HUES64 (cell line): Measurements from ENCODE around the gene APBB3.

ENCODE experiments used
- H3K27ac ChIP-seq: 2 replicates; pipeline ENCODE4 v1.7.0; 2013; ENCODE audit warnings: low read depth, low read length, inconsistent platforms
- H3K27me3 ChIP-seq: 2 replicates; pipeline ENCODE4 v1.6.1; 2013; ENCODE audit warnings: mild to moderate bottlenecking, low read length; ENCODE audit not compliant: insufficient read depth
- H3K36me3 ChIP-seq: 2 replicates; pipeline ENCODE4 v1.6.1; 2013; ENCODE audit warnings: mild to moderate bottlenecking, low read length; ENCODE audit not compliant: insufficient read depth
- H3K4me1 ChIP-seq: 2 replicates; pipeline ENCODE4 v1.6.1; 2013; ENCODE audit warnings: mild to moderate bottlenecking, low read length, moderate library complexity; ENCODE audit not compliant: insufficient read depth
- H3K4me3 ChIP-seq: 2 replicates; pipeline ENCODE4 v1.5.1; 2013; ENCODE audit warnings: mild to moderate bottlenecking, low read length, moderate library complexity
- H3K9ac ChIP-seq: 2 replicates; pipeline ENCODE4 v1.6.1; 2013; ENCODE audit warnings: mild to moderate bottlenecking, low read depth, low read length
- H3K9me3 ChIP-seq: 2 replicates; pipeline ENCODE4 v1.6.1; 2013; ENCODE audit warnings: low read depth, low read length; ENCODE audit not compliant: insufficient read depth
- whole genome bisulfite sequencing: fragments of 150-250, 120-280 bp; methylation state at CpG from one replicate; pipeline ENCODE4 v1.1.7; 2013; ENCODE audit warnings: missing lambda C conversion rate; 5-methylcytosine and 5-hydroxymethylcytosine counted together

Gene APBB3

GRCh38 chr5:140542972-140543371 is 21.4 kb downstream of the APBB3 start:
- WGBS = 94% methylated on average over 5 of the region's 5 CpGs
- no peaks in the 10 kb centered on the region; the same call in 1 of the 2 replicates for H3K4me1 ChIP-seq
- H3K36me3 ChIP-seq = peaks cover 64% of the 10 kb centered on the region

GRCh38 chr5:140540227-140540626 is 24.2 kb downstream of the APBB3 start:
- H3K4me1 ChIP-seq = no peaks in the 10 kb centered on the region
- H3K4me3 ChIP-seq = no peak overlapping the region
- no peaks in the 10 kb centered on the region for H3K27me3 ChIP-seq
- WGBS = 86% methylated on average over 1 of the region's 1 CpG
- no peaks in the 10 kb centered on the region for H3K9me3 ChIP-seq
- H3K36me3 ChIP-seq = peaks cover 90% of the 10 kb centered on the region
- no peak overlapping the region for H3K9ac ChIP-seq
- no peak overlapping the region for H3K27ac ChIP-seq

More at GRCh38 chr5:140542972-140543371, 21.4 kb downstream of the APBB3 start:
- Histone ChIP-seq H3K9ac (no peak overlapping the region), H3K9me3 (no peaks in the 10 kb centered on the region), H3K27ac (no peak overlapping the region), H3K27me3 (no peaks in the 10 kb centered on the region), H3K4me3 (no peak overlapping the region)

GRCh38 chr5:140524003-140524402 is 40.4 kb downstream of the APBB3 start:
- no peaks in the 10 kb centered on the region for H3K9me3 ChIP-seq
- H3K36me3 ChIP-seq = peaks cover 75% of the 10 kb centered on the region
- 89% methylated on average over 1 of the region's 2 CpGs for WGBS

GRCh38 chr5:140513124-140513523 is 51.3 kb downstream of the APBB3 start:
- Histone ChIP-seq H3K9me3 (no peaks in the 10 kb centered on the region), H3K27ac (no peak overlapping the region), H3K27me3 (no peaks in the 10 kb centered on the region), H3K4me3 (no peak overlapping the region), H3K4me1 (no peaks in the 10 kb centered on the region), H3K36me3 (peaks cover 74% of the 10 kb centered on the region), H3K9ac (no peak overlapping the region)
- 96% methylated on average over 2 of the region's 2 CpGs for WGBS

More at GRCh38 chr5:140524003-140524402, 40.4 kb downstream of the APBB3 start:
- Histone ChIP-seq H3K27ac (no peak overlapping the region), H3K4me1 (no peaks in the 10 kb centered on the region), H3K27me3 (no peaks in the 10 kb centered on the region), H3K9ac (no peak overlapping the region), H3K4me3 (no peak overlapping the region)

- peaks cover 98% of the 10 kb centered on the region for H3K36me3 ChIP-seq
- no peaks in the 10 kb centered on the region for H3K27me3 ChIP-seq
- WGBS = 94% methylated on average over 4 of the region's 4 CpGs
- H3K27ac ChIP-seq = no peak overlapping the region
- no peaks in the 10 kb centered on the region for H3K4me1 ChIP-seq
- H3K9me3 ChIP-seq = no peaks in the 10 kb centered on the region
- H3K4me3 ChIP-seq = no peak overlapping the region
- no peak overlapping the region for H3K9ac ChIP-seq
Observed at GRCh38 chr5:140509898-140510297, 54.5 kb downstream of the APBB3 start.
